HepG2 (cell line): ENCODE measurements around the gene TSHZ2. TPM values are rescaled to one million over a fixed set of nuclear protein-coding genes. Genes with fewer than 3 reads are reported as not detected.

ENCODE experiments used
- ATAC-seq: fragments of 200-7000 bp; cut with Tn5 transposase; 3 replicates; pipeline ENCODE4 v1.9.1; 2020; ENCODE audit warnings: mild to moderate bottlenecking, moderate library complexity
- BruUV-seq: library from RNA; stranded (reverse); fragments of 400-500 nt; replicated peaks from 2 replicates; lab custom pipeline; 2021; lab: Mats Ljungman, UMichigan
- CTCF ChIA-PET: fragments of 300-600 bp; formaldehyde crosslinking; extraction: SDS; loops from one replicate; lab custom pipeline; 2021; ENCODE audit warnings: low total read pairs, inconsistent platforms, low intra/inter-chr PET ratio; lab: Yijun Ruan, JAX
- POLR2A ChIA-PET: fragments of 350-600 bp; sonication (Branson Sonifier 250); formaldehyde crosslinking; loops from one replicate; lab custom pipeline; 2020; ENCODE audit warnings: antibody characterized with exemption, inconsistent platforms; lab: Yijun Ruan, JAX
- DNase-seq: peaks from one replicate; pipeline ENCODE4 v3.0.0-alpha.2; 2015; ENCODE audit warnings: low spot score
- FAIRE-seq: peaks from 3 replicates; lab custom pipeline; 2011; peaks lifted over from hg19 to GRCh38; lab: Jason Lieb, UNC
- H2AFZ ChIP-seq: one replicate; pipeline ENCODE4 v1.6.1; 2011; ENCODE audit warnings: low read length, inconsistent platforms
- H3K27ac ChIP-seq: fragments of 300-600 bp; 3 replicates; pipeline ENCODE4 v1.8.0; 2011; ENCODE audit warnings: mixed run types, mild to moderate bottlenecking, mixed read lengths, low read length, inconsistent platforms; ENCODE audit not compliant: insufficient read depth; ENCODE audit errors: extremely low read length
- H3K27me3 ChIP-seq, 2 experiments: fragments of 200-600 bp in 1 of 2; 2 replicates in 1 of 2; 3 replicates in 1 of 2; pipeline versions ENCODE4 v1.6.0 to v1.8.0; 2011; ENCODE audit warnings: low read length in 2 of 2, mild to moderate bottlenecking in 2 of 2, moderate library complexity in 2 of 2, inconsistent platforms in 1 of 2; ENCODE audit not compliant: insufficient read depth in 2 of 2, control insufficient read depth in 1 of 2
- H3K36me3 ChIP-seq, 2 experiments: fragments of 200-600 bp in 1 of 2; replicated peaks in 1 of 2; 2 replicates in 1 of 2; 3 replicates in 1 of 2; pipeline versions ENCODE4 v1.5.1 to v1.8.0; 2011; ENCODE audit warnings: low read length in 2 of 2, inconsistent platforms in 1 of 2; ENCODE audit not compliant: insufficient read depth in 2 of 2, control insufficient read depth in 1 of 2
- H3K4me1 ChIP-seq: 2 replicates; pipeline ENCODE4 v1.5.1; 2012; ENCODE audit warnings: low read length, inconsistent platforms; ENCODE audit not compliant: insufficient read depth
- H3K4me2 ChIP-seq: 2 replicates; pipeline ENCODE4 v1.6.0; 2011; ENCODE audit warnings: low read depth, low read length, inconsistent platforms
- H3K4me3 ChIP-seq, 3 experiments: fragments of 200-600 bp in 1 of 3; sonication (generic), shearing (Covaris generic) in 1 of 3; replicated peaks in 1 of 3; 2 replicates each; pipeline ENCODE4 v1.5.1; 2011 to 2016; ENCODE audit warnings: low read length in 3 of 3, inconsistent platforms in 2 of 3, low read depth in 2 of 3, mild to moderate bottlenecking in 2 of 3, control low read depth in 1 of 3, mixed read lengths in 1 of 3; ENCODE audit not compliant: insufficient read depth in 1 of 3
- H3K79me2 ChIP-seq: one replicate; pipeline ENCODE4 v1.6.1; 2011; ENCODE audit warnings: low read length, inconsistent platforms; ENCODE audit not compliant: insufficient read depth
- H3K9ac ChIP-seq: 2 replicates; pipeline ENCODE4 v1.6.0; 2011; ENCODE audit warnings: mild to moderate bottlenecking, low read depth, low read length, inconsistent platforms; ENCODE audit not compliant: insufficient read depth
- H3K9me3 ChIP-seq: 2 replicates; pipeline ENCODE4 v1.5.1; 2012; ENCODE audit warnings: mild to moderate bottlenecking, low read length
- H4K20me1 ChIP-seq: 2 replicates; pipeline ENCODE4 v1.6.0; 2011; ENCODE audit warnings: inconsistent platforms, mild to moderate bottlenecking, low read length, moderate library complexity; ENCODE audit not compliant: insufficient read depth
- AKAP8 ChIP-seq: sonication (generic); formaldehyde crosslinking; IDR thresholded peaks from 2 replicates; pipeline ENCODE4 v1.5.1; 2020; ENCODE audit warnings: mild to moderate bottlenecking, missing genetic modification reagents
- CHCHD3 ChIP-seq: sonication (generic); formaldehyde crosslinking; IDR thresholded peaks from 2 replicates; pipeline ENCODE4 v1.8.0; 2022; ENCODE audit warnings: mild to moderate bottlenecking, missing genetic modification reagents, moderate library complexity
- DNMT1 ChIP-seq: sonication (generic); formaldehyde crosslinking; IDR thresholded peaks from 2 replicates; pipeline ENCODE4 v1.5.1; 2020; ENCODE audit warnings: mild to moderate bottlenecking, missing genetic modification reagents
- HNF1B ChIP-seq: sonication (generic); formaldehyde crosslinking; IDR thresholded peaks from 2 replicates; pipeline ENCODE4 v1.5.1; 2020; ENCODE audit warnings: mild to moderate bottlenecking, moderate library complexity, missing genetic modification reagents
- NFYB ChIP-seq: sonication (generic); formaldehyde crosslinking; IDR thresholded peaks from 2 replicates; pipeline ENCODE4 v1.4.0; 2020; ENCODE audit warnings: missing genetic modification reagents
- POLR2A ChIP-seq, 2 experiments: IDR thresholded peaks; 2 replicates each; pipeline ENCODE4 v1.6.1; 2011; ENCODE audit warnings: low read depth in 2 of 2, low read length in 2 of 2, mild to moderate bottlenecking in 1 of 2, moderate library complexity in 1 of 2; ENCODE audit not compliant: insufficient read depth in 1 of 2
- POLR2AphosphoS5 ChIP-seq: IDR thresholded peaks from 2 replicates; pipeline ENCODE4 v1.6.1; 2012; ENCODE audit warnings: low read depth, low read length
- SRSF4 ChIP-seq: fragments of 200-400 bp; formaldehyde crosslinking; IDR thresholded peaks from one replicate; pipeline ENCODE4 v1.6.1; 2018; ENCODE audit warnings: mild to moderate bottlenecking, low read depth, low read length, moderate library complexity; ENCODE audit not compliant: poor library complexity, severe bottlenecking
- SRY ChIP-seq: sonication (generic); formaldehyde crosslinking; IDR thresholded peaks from 2 replicates; pipeline ENCODE4 v1.8.0; 2022; ENCODE audit warnings: mild to moderate bottlenecking, missing genetic modification reagents
- TEAD2 ChIP-seq: sonication (generic); formaldehyde crosslinking; IDR thresholded peaks from 2 replicates; pipeline ENCODE4 v1.9.0; 2021; ENCODE audit warnings: missing genetic modification reagents
- TOE1 ChIP-seq: sonication (generic); formaldehyde crosslinking; IDR thresholded peaks from 2 replicates; pipeline ENCODE4 v1.4.0; 2020; ENCODE audit warnings: mild to moderate bottlenecking, missing genetic modification reagents
- ZBTB2 ChIP-seq: sonication (generic); formaldehyde crosslinking; IDR thresholded peaks from 2 replicates; pipeline ENCODE4 v1.8.0; 2022; ENCODE audit warnings: low read depth, missing genetic modification reagents
- ZNF260 ChIP-seq: sonication (generic); formaldehyde crosslinking; IDR thresholded peaks from 2 replicates; pipeline ENCODE4 v1.4.0; 2020; ENCODE audit warnings: missing genetic modification reagents, low read depth, mild to moderate bottlenecking, borderline replicate concordance
- ZNF746 ChIP-seq: sonication (generic); formaldehyde crosslinking; IDR thresholded peaks from 2 replicates; pipeline ENCODE4 v1.8.0; 2022; ENCODE audit warnings: mild to moderate bottlenecking, missing genetic modification reagents
- WGBS: methylation state at CpG from one replicate; pipeline ENCODE4 v1.1.6; 2017; ENCODE audit warnings: low lambda C conversion rate; 5-methylcytosine and 5-hydroxymethylcytosine counted together
- in situ Hi-C: cut with HindIII; loops from 2 replicates; pipeline ENCODE4 v1.10.0; 2017; ENCODE audit warnings: low pct_unique_long_range_greater_than_20kb; ENCODE audit not compliant: extremely low pct_ligation_motif_present
- intact Hi-C: fragments of 100-400 bp; cut with micrococcal nuclease; formaldehyde crosslinking; loops from one replicate; pipeline ENCODE4 v1.10.0; 2022; ENCODE audit not compliant: unreplicated experiment
- polyA plus RNA-seq, 8 experiments: library from polyadenylated mRNA; depleted of rRNA in 3 of 8; stranded (reverse) in 7 of 8; unstranded in 1 of 8; fragments of >200 nt; fragmentation: Illumina TruSeq in 4 of 8; extraction: Trizol in 4 of 8; gene quantifications; 2 replicates each; pipeline versions ENCODE4 v1.2.1 to v1.2.3, GENCODE V29; 2011 to 2016; ENCODE audit warnings: low read depth in 4 of 8, missing spikeins in 1 of 8, mixed read lengths in 1 of 8; ENCODE audit not compliant: insufficient read depth in 1 of 8
- total RNA-seq, 5 experiments: library from RNA; depleted of rRNA; stranded (reverse); fragments of >200 nt; fragmentation: Illumina TruSeq; extraction: Trizol; gene quantifications; 2 replicates each; pipeline ENCODE4 v1.2.3, GENCODE V29; 2016; ENCODE audit warnings: low read depth in 1 of 5
- TF ChIP-seq, protein P1 (sequence below): sonication (generic); formaldehyde crosslinking; IDR thresholded peaks from 2 replicates; pipeline ENCODE4 v1.9.0; 2021; ENCODE audit warnings: missing genetic modification reagents, mild to moderate bottlenecking, borderline replicate concordance
- TF ChIP-seq, protein P2 (sequence below): sonication (generic); formaldehyde crosslinking; conservative IDR thresholded peaks from 2 replicates; pipeline ENCODE4 v1.8.0; 2022; ENCODE audit warnings: low read depth, missing genetic modification reagents
- TF ChIP-seq, protein P3 (sequence below): sonication (generic); formaldehyde crosslinking; IDR thresholded peaks from 2 replicates; pipeline ENCODE4 v1.8.0; 2022; ENCODE audit warnings: missing genetic modification reagents, low read depth, mild to moderate bottlenecking, borderline replicate concordance
- TF ChIP-seq, protein P4 (sequence below): sonication (generic); formaldehyde crosslinking; IDR thresholded peaks from 2 replicates; pipeline ENCODE4 v1.4.0; 2020; ENCODE audit warnings: mild to moderate bottlenecking, missing genetic modification reagents

TSHZ2 gene
- total and polyA plus RNA-seq, 2 of the 13 experiments (the other 11 are each of a cell fraction or from before 2014, with no cell fraction given) = 0.01 TPM; not detected in 1

DNA sequence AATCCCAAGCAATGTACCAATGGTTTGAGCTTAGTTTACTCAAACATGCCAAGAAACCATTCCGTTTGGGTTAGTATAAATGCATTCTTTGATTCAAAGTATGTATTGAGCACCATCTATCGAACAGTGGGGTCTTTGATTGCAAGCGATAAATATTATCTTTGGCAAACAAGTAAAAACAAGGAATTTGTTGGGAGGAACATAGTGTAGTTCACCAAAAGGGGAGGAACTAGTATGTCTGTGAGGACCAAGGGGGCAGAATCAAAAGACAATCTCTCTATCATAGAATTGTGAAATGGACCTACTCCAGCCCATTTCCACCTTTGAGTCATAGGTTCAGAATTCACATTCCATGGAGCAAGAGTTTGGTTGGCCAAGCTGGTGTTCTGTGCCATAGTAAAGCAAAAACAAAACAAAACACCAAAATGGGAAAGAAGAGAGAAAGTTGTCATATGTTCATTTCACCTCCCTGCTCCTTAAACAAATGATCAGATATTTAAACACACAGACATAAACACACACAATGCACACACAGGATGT is 266.0 kb downstream of the TSHZ2 start:
- Histone ChIP-seq H3K27me3 (no peaks in the 10 kb centered on the region), H3K36me3 (no peaks in the 10 kb centered on the region), H3K27ac (no peak overlapping the region), H3K9ac (no peak overlapping the region), H4K20me1 (no peaks in the 10 kb centered on the region), H3K79me2 (no peaks in the 10 kb centered on the region), H2AFZ (no peak overlapping the region), H3K4me2 (no peak overlapping the region), H3K4me1 (no peaks in the 10 kb centered on the region), H3K9me3 (no peaks in the 10 kb centered on the region), H3K4me3 (no peak overlapping the region)
- ChIA-PET POLR2A (no interaction called here), CTCF (no interaction called here)
- TF ChIP-seq, protein P1, sequence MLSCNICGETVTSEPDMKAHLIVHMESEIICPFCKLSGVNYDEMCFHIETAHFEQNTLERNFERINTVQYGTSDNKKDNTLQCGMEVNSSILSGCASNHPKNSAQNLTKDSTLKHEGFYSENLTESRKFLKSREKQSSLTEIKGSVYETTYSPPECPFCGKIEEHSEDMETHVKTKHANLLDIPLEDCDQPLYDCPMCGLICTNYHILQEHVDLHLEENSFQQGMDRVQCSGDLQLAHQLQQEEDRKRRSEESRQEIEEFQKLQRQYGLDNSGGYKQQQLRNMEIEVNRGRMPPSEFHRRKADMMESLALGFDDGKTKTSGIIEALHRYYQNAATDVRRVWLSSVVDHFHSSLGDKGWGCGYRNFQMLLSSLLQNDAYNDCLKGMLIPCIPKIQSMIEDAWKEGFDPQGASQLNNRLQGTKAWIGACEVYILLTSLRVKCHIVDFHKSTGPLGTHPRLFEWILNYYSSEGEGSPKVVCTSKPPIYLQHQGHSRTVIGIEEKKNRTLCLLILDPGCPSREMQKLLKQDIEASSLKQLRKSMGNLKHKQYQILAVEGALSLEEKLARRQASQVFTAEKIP (CRISPR knock-in tag) = no peak
- TF ChIP-seq TEAD2 (no peak), AKAP8 (CRISPR knock-in tag) (no peak), POLR2AphosphoS5 (no peak), DNMT1 (CRISPR knock-in tag) (no peak), NFYB (CRISPR knock-in tag) (no peak), ZNF746 (CRISPR knock-in tag) (no peak), POLR2A (IDR thresholded peaks at IDR 0.05; ENCODE audit: insufficient read depth in 1 of 2, low read depth in 2 of 2, low read length in 2 of 2) (no peak), SRY (CRISPR knock-in tag) (no peak), TOE1 (no peak), ZBTB2 (CRISPR knock-in tag) (no peak), CHCHD3 (CRISPR knock-in tag) (no peak), ZNF260 (CRISPR knock-in tag) (no peak), SRSF4 (no peak), HNF1B (CRISPR knock-in tag) (no peak)
- TF ChIP-seq, protein P2, sequence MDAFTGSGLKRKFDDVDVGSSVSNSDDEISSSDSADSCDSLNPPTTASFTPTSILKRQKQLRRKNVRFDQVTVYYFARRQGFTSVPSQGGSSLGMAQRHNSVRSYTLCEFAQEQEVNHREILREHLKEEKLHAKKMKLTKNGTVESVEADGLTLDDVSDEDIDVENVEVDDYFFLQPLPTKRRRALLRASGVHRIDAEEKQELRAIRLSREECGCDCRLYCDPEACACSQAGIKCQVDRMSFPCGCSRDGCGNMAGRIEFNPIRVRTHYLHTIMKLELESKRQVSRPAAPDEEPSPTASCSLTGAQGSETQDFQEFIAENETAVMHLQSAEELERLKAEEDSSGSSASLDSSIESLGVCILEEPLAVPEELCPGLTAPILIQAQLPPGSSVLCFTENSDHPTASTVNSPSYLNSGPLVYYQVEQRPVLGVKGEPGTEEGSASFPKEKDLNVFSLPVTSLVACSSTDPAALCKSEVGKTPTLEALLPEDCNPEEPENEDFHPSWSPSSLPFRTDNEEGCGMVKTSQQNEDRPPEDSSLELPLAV (CRISPR knock-in tag) = no peak
- TF ChIP-seq, protein P3, sequence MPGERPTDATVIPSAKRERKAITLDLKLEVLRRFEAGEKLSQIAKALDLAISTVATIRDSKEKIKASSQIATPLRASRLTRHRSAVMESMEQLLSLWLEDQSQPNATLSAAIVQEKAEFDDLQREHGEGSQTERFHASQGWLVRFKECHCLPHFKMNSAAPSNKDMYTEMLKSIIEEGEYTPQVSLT (CRISPR knock-in tag) = no peak
- TF ChIP-seq, protein P4, sequence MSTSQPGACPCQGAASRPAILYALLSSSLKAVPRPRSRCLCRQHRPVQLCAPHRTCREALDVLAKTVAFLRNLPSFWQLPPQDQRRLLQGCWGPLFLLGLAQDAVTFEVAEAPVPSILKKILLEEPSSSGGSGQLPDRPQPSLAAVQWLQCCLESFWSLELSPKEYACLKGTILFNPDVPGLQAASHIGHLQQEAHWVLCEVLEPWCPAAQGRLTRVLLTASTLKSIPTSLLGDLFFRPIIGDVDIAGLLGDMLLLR (CRISPR knock-in tag) = no peak
- BruUV-seq = no TSS peak
- in situ Hi-C loops = no loop called here
- DNase-seq (no peak), FAIRE-seq (no peak), ATAC-seq (no peak)
- intact Hi-C loops = no loop called here
- WGBS = 17% methylated on average over 3 of the region's 3 CpGs
